Measurements from ENCODE around the gene IL27RA. TPM values are rescaled to one million over a fixed set of nuclear protein-coding genes. Genes with fewer than 3 reads are reported as not detected.

Gene IL27RA
- total and polyA plus RNA-seq, 2 experiments from 2014 or later: 5.8 to 8.5 TPM

GRCh38 chr19:14080887-14081796 lies 49.6 kb downstream of the IL27RA start:
- H3K27ac ChIP-seq: peak overlapping the region; percentile 76
- H3F3A ChIP-seq (ENCODE audit: insufficient read depth): peaks cover 8% of the 10 kb centered on the region; the same call in 1 of the 2 replicates
- no peaks in the 10 kb centered on the region for H4K20me1 ChIP-seq (ENCODE audit: insufficient read depth)
- peak overlapping the region; percentile 93 for H3K9ac ChIP-seq
- no peak for TF ChIP-seq EZH2phosphoT487 (IDR thresholded peaks at IDR 0.05; ENCODE audit: insufficient read depth, low read depth)
- TF ChIP-seq EZH2 (IDR thresholded peaks at IDR 0.05; ENCODE audit: insufficient read depth, poor library complexity, severe bottlenecking): no peak
- H3K79me2 ChIP-seq (ENCODE audit: insufficient read depth): peaks cover 18% of the 10 kb centered on the region
- H3K4me1 ChIP-seq (ENCODE audit: insufficient read depth): peaks cover 6% of the 10 kb centered on the region
- peak overlapping the region; percentile 98 for H3K4me2 ChIP-seq (ENCODE audit: unreplicated experiment)
- in situ Hi-C loops (cut with MboI): no loop called here
- no peaks in the 10 kb centered on the region for H3K36me3 ChIP-seq (ENCODE audit: low read depth)
- 1% methylated on average over 43 to 50 of the region's 50 CpGs for WGBS, 2 experiments (ENCODE audit: low coverage in 1 of 2, low lambda C conversion rate in 2 of 2, missing lambda C conversion rate in 2 of 2)
- peak overlapping the region; percentile 89 for H3K4me3 ChIP-seq
- H3K27me3 ChIP-seq (replicated peaks; ENCODE audit: insufficient read depth): no peaks in the 10 kb centered on the region
- peak overlapping the region; percentile 95 for H2AFZ ChIP-seq
- H3K9me2 ChIP-seq (ENCODE audit: insufficient read depth): no peaks in the 10 kb centered on the region
- DNase-seq: peak; percentile 99
- H3K9me3 ChIP-seq (ENCODE audit: low read depth): no peaks in the 10 kb centered on the region

- no peaks in the 10 kb centered on the region for H3K9me2 ChIP-seq (ENCODE audit: insufficient read depth)
- WGBS, 2 experiments (ENCODE audit: low coverage in 1 of 2, low lambda C conversion rate in 2 of 2, missing lambda C conversion rate in 2 of 2): 17 to 20% methylated on average over 23 to 24 of the region's 24 CpGs
Observed at GRCh38 chr19:14081797-14082674, 50.5 kb downstream of the IL27RA start.

GRCh38 chr19:14082675-14082960 lies 51.1 kb downstream of the IL27RA start:
- no peak for TF ChIP-seq EZH2 (IDR thresholded peaks at IDR 0.05; ENCODE audit: insufficient read depth, poor library complexity, severe bottlenecking)
- peak overlapping the region; percentile 89 for H3K4me3 ChIP-seq
- no peak for DNase-seq
- H3K9me2 ChIP-seq (ENCODE audit: insufficient read depth): no peaks in the 10 kb centered on the region
- H3K27me3 ChIP-seq (replicated peaks; ENCODE audit: insufficient read depth): no peaks in the 10 kb centered on the region
- H2AFZ ChIP-seq: no peak overlapping the region
- H3K4me1 ChIP-seq (ENCODE audit: insufficient read depth): peaks cover 6% of the 10 kb centered on the region
- H3K9ac ChIP-seq: peak overlapping the region; percentile 90
- H3K4me2 ChIP-seq (ENCODE audit: unreplicated experiment): peak overlapping the region; percentile 89
- no peaks in the 10 kb centered on the region for H3K36me3 ChIP-seq (ENCODE audit: low read depth)
- no peak overlapping the region for H3K27ac ChIP-seq
- H4K20me1 ChIP-seq (ENCODE audit: insufficient read depth): no peaks in the 10 kb centered on the region
- in situ Hi-C loops (cut with MboI): no loop called here
- H3K79me2 ChIP-seq (ENCODE audit: insufficient read depth): peaks cover 18% of the 10 kb centered on the region
- WGBS, 2 experiments (ENCODE audit: low coverage in 1 of 2, low lambda C conversion rate in 2 of 2, missing lambda C conversion rate in 2 of 2): 20 to 31% methylated on average over 1 of the region's 1 CpG
- H3K9me3 ChIP-seq (ENCODE audit: low read depth): no peaks in the 10 kb centered on the region
- peaks cover 15% of the 10 kb centered on the region for H3F3A ChIP-seq (ENCODE audit: insufficient read depth)

More at GRCh38 chr19:14081797-14082674, 50.5 kb downstream of the IL27RA start:
- peaks cover 6% of the 10 kb centered on the region for H3K4me1 ChIP-seq (ENCODE audit: insufficient read depth)
- no peaks in the 10 kb centered on the region for H3K27me3 ChIP-seq (replicated peaks; ENCODE audit: insufficient read depth)
- peak overlapping the region; percentile 90 for H3K9ac ChIP-seq
- in situ Hi-C loops (cut with MboI): no loop called here
- DNase-seq: peak; percentile 81
- peaks cover 15% of the 10 kb centered on the region for H3F3A ChIP-seq (ENCODE audit: insufficient read depth)
- H4K20me1 ChIP-seq (ENCODE audit: insufficient read depth): no peaks in the 10 kb centered on the region
- peak overlapping the region; percentile 89 for H3K4me2 ChIP-seq (ENCODE audit: unreplicated experiment)
- H3K4me3 ChIP-seq: peak overlapping the region; percentile 89
- H2AFZ ChIP-seq: peak overlapping the region; percentile 85
- H3K79me2 ChIP-seq (ENCODE audit: insufficient read depth): peaks cover 18% of the 10 kb centered on the region
- peak overlapping the region; percentile 76 for H3K27ac ChIP-seq
- H3K9me3 ChIP-seq (ENCODE audit: low read depth): no peaks in the 10 kb centered on the region
- TF ChIP-seq EZH2phosphoT487 (IDR thresholded peaks at IDR 0.05; ENCODE audit: insufficient read depth, low read depth): no peak
- TF ChIP-seq EZH2 (IDR thresholded peaks at IDR 0.05; ENCODE audit: insufficient read depth, poor library complexity, severe bottlenecking): no peak
- no peaks in the 10 kb centered on the region for H3K36me3 ChIP-seq (ENCODE audit: low read depth)

GRCh38 chr19:14085309-14085995 lies 53.9 kb downstream of the IL27RA start, which contains the start of gene C19orf67:
C19orf67 (minus strand) TSS chr19:14085783; CDS start chr19:14085627, 156 bp downstream.
- Histone ChIP-seq H3K9me3 (ENCODE audit: low read depth) (no peaks in the 10 kb centered on the region), H4K20me1 (ENCODE audit: insufficient read depth) (no peaks in the 10 kb centered on the region), H3K36me3 (ENCODE audit: low read depth) (no peaks in the 10 kb centered on the region), H3K9me2 (ENCODE audit: insufficient read depth) (no peaks in the 10 kb centered on the region), H3K27ac (no peak within 1 kb of the TSS), H3K4me3 (no peak within 1 kb of the TSS), H3F3A (ENCODE audit: insufficient read depth) (peaks cover 15% of the 10 kb centered on the region), H2AFZ (no peak within 1 kb of the TSS), H3K27me3 (replicated peaks; ENCODE audit: insufficient read depth) (no peaks in the 10 kb centered on the region), H3K79me2 (ENCODE audit: insufficient read depth) (peaks cover 23% of the 10 kb centered on the region), H3K4me2 (ENCODE audit: unreplicated experiment) (no peak within 1 kb of the TSS), H3K9ac (no peak within 1 kb of the TSS), H3K4me1 (ENCODE audit: insufficient read depth) (peaks cover 10% of the 10 kb centered on the region)
- in situ Hi-C loops (cut with MboI): no loop called here
- DNase-seq: no peak
- no peak for TF ChIP-seq EZH2phosphoT487 (IDR thresholded peaks at IDR 0.05; ENCODE audit: insufficient read depth, low read depth)
- TF ChIP-seq EZH2 (IDR thresholded peaks at IDR 0.05; ENCODE audit: insufficient read depth, poor library complexity, severe bottlenecking): no peak
- WGBS, 2 experiments (ENCODE audit: low coverage in 1 of 2, low lambda C conversion rate in 2 of 2, missing lambda C conversion rate in 2 of 2): 71 to 77% methylated on average over 46 to 51 of the region's 54 CpGs
